ENCODE results near the gene PDIA5.

GRCh38 chr3:123147754-123148535 is 81.1 kb downstream of the PDIA5 start:
- no peak for TF ChIP-seq CTCF (IDR thresholded peaks at IDR 0.05)
- TF ChIP-seq EZH2 (IDR thresholded peaks at IDR 0.05; ENCODE audit: borderline replicate concordance, insufficient read depth, low read depth, low read length, poor library complexity, severe bottlenecking) = no peak
